Uterus (tissue), 2 donors: ENCODE measurements around the gene KNOP1.

Experiments used
- POLR2A ChIP-seq, 2 donors: fragments of 450-650 bp; IDR thresholded peaks; one replicate each; pipeline ENCODE4 v1.6.1; 2016; ENCODE audit warnings: antibody characterized with exemption in 2 of 2, mild to moderate bottlenecking in 1 of 2, moderate library complexity in 1 of 2
- TF ChIP-seq, protein P1 (sequence below), 4 experiments: fragments of 200-600 bp in 2 of 4; fragments of 450-650 bp in 2 of 4; sonication (generic) in 2 of 4; IDR thresholded peaks; one replicate each; pipeline ENCODE4 v1.5.1; 2016 to 2019; ENCODE audit warnings: antibody characterized with exemption in 4 of 4, mild to moderate bottlenecking in 2 of 4, moderate library complexity in 1 of 4

- TF ChIP-seq, protein P1, sequence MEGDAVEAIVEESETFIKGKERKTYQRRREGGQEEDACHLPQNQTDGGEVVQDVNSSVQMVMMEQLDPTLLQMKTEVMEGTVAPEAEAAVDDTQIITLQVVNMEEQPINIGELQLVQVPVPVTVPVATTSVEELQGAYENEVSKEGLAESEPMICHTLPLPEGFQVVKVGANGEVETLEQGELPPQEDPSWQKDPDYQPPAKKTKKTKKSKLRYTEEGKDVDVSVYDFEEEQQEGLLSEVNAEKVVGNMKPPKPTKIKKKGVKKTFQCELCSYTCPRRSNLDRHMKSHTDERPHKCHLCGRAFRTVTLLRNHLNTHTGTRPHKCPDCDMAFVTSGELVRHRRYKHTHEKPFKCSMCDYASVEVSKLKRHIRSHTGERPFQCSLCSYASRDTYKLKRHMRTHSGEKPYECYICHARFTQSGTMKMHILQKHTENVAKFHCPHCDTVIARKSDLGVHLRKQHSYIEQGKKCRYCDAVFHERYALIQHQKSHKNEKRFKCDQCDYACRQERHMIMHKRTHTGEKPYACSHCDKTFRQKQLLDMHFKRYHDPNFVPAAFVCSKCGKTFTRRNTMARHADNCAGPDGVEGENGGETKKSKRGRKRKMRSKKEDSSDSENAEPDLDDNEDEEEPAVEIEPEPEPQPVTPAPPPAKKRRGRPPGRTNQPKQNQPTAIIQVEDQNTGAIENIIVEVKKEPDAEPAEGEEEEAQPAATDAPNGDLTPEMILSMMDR (IDR thresholded peaks at IDR 0.05) = no peak
- no peak for TF ChIP-seq POLR2A (IDR thresholded peaks at IDR 0.05)
Measured at GRCh38 chr16:19737306-19738038, 19.4 kb upstream of the KNOP1 start.
